Measurements from ENCODE around the gene VWF.

Gene VWF

DNA sequence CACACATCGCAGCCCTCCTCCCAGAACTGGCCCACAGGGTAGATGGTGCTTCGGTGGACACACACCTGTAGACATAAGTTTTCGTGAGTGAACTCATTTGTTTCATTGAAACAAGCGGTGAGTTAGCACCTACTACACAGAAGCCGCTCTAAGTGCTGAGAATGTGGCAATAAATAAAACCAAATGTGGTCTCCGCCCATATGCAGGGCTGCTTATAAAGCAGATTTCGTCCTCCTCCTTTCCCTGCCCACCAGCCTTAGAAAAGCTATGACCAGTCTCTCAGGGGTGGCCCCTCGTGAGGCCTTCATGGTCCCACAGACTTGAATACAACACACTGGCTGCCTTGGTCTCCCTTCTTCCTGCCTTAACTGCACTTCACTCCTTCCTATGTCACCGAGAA is 148.3 kb downstream of the VWF start:
- TF ChIP-seq GATA1 (IDR thresholded peaks at IDR 0.05; ENCODE audit: low read depth, low read length) = no peak
- TF ChIP-seq POLR2A (IDR thresholded peaks at IDR 0.05; ENCODE audit: low read length) = no peak

DNA sequence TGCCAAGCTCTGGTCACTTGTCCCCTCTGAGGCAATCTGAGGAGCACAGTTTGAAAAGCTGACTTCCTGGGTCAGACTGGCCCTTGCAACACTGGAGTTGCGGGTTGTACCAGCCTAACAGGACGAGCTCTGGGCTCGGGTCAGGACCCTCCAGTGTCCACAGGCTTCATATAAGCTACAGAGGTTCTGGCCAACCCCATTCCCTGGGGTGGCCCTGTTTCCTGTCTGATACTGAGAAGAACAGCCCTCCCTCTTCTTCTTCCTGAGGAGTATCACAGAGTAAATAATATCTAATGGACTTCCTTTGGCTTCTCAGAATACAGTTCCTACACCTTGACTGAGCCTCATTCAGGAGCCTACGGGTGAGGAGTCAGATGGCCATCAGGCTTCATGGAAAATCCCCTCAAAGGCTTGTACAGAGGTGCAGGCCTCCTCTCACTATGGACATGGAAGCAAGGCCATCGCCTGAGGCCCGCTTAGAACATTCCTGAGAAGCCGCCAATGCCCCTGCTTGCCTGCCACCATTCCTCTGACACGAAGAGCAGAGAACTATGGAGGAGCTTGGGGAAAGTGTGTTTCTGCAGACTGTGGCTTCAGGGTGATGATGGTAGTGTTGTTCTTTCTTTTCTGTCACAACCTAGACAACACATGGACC is 150.9 kb downstream of the VWF start:
- DNase-seq = no peak
- no peak for TF ChIP-seq POLR2A (IDR thresholded peaks at IDR 0.05; ENCODE audit: low read length)
- no peak for TF ChIP-seq GATA1 (IDR thresholded peaks at IDR 0.05; ENCODE audit: low read depth, low read length)

More for the DNA sequence above, 148.3 kb downstream of the VWF start:
- DNase-seq = no peak

DNA sequence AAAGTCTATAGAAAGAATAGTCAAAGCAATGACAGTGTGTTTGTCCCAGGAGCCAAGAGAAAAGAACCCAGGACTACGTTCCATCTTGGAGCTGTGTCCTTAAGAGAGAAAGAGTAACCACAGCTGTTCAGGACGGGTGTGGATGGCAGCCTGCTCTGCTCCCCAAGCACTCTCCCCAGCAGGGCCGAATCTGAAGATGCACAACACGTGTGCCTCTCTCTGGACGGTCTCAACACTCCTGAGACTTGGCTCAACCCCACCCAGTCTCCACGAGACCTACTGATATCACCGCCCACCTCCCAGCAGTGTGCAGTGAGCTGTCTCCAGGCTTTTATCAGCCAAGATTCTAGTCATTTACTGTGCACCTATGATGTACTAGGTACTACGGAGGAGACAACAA is 152.1 kb downstream of the VWF start:
- TF ChIP-seq POLR2A (IDR thresholded peaks at IDR 0.05; ENCODE audit: low read length) = no peak
- TF ChIP-seq GATA1 (IDR thresholded peaks at IDR 0.05; ENCODE audit: low read depth, low read length) = no peak
- DNase-seq = no peak

DNA sequence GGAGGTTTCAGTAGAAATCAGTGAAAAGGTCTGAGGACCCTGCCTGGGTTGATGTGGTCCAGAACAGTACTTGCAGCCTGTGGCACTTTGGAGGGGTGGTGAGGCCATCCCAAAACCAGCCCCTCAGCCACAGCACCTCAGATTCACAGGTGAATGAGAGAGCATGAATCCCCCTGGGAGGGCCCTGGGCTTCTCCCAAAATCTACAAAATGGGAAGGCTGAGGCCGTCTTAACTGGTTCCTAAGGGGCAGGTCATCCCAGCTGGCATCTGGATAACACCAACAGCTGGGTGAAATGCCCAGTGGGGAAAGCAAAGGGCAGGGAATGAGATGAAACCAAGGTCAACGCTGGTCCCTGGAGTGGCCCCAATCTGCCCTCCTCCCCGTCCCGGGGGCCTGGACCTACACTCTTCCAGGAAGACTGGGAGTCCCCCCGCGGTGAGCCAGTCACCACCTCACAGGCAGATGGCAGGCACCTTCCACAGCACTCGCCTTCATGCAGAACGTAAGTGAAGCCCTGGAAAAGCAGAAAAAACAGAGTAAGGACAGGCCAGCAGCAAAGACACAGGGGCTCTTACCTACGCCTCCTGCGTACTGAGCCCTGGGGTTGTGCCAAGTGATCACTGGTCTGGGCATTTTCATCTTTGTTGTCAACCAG is 153.1 kb downstream of the VWF start:
- no peak for TF ChIP-seq POLR2A (IDR thresholded peaks at IDR 0.05; ENCODE audit: low read length)
- no peak for TF ChIP-seq GATA1 (IDR thresholded peaks at IDR 0.05; ENCODE audit: low read depth, low read length)
- DNase-seq = no peak

DNA sequence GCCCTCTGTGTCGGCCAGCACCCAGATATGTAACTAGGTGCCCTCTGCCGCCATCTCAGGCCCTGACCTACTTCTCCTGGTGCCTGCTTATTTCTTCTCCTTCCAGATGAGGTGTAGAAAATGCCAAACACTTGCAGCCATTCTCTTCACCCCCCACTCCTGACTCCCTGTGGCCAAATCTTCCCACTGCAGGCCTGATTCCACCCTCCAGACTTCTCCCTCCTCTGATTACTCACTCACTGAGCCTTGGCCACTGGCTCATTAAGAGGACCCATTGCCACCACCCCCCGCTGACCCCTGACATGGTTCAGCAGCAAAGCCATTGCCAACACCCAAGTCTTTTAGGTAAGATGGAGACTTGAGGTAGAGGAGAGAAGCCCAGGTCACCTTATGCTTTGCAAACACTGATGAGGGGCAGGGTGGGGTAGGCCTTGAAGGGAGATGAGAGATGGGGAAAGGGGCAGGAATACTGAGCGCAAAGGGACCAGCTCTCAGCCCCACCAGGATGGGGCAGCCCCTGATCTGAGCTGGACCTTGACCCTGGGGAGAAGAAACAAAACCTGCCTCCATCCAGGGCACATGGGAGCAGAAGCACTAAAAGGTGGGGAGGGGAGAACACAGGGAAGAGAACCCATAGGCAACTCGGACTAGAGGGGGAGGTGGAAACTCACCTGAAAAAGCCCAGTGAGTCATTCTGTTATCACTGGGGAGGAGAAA is 154.3 kb downstream of the VWF start:
- DNase-seq = no peak
- TF ChIP-seq GATA1 (IDR thresholded peaks at IDR 0.05; ENCODE audit: low read depth, low read length) (no peak), POLR2A (IDR thresholded peaks at IDR 0.05; ENCODE audit: low read length) (no peak)

DNA sequence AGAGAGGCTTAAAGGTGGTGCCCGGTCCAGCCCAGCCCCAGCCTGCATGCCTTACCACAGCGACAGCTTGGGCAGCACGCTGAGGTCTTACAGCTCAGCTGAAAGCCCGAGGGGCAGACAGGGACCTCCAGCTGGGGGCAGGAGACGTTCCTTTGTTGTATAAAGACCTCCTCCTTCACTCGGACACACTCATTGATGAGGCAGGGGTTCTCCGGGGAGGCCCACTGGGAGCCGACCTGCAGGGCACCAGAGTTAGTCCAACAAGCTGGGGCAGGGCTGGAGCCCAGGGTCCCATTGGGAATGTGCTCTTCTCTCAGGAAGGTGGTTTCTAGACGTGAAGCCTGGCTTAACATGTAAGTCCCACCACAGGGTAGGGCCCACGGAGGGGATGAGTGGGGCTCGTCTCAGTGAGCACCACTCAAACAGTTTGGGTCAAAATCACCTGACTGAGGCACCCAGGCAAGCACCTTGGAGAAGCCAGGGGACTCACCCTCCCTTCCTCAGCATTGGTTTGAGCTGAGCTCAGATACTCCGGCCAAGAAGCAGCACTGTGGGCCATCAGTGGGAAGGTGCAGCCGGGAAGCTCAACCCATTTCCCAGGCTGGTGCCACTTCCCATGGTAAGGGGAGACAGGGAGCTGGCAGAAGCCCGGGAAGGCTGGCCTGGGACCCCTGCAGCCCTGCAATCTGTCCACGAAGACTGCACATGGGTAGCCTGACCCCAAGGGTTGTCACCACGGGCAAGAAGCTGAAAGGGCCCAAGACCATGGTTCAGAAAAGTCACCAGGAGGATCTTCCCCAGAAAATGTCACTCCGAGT is 155.1 kb downstream of the VWF start:
- DNase-seq = no peak
- no peak for TF ChIP-seq GATA1 (IDR thresholded peaks at IDR 0.05; ENCODE audit: low read depth, low read length)
- no peak for TF ChIP-seq POLR2A (IDR thresholded peaks at IDR 0.05; ENCODE audit: low read length)

DNA sequence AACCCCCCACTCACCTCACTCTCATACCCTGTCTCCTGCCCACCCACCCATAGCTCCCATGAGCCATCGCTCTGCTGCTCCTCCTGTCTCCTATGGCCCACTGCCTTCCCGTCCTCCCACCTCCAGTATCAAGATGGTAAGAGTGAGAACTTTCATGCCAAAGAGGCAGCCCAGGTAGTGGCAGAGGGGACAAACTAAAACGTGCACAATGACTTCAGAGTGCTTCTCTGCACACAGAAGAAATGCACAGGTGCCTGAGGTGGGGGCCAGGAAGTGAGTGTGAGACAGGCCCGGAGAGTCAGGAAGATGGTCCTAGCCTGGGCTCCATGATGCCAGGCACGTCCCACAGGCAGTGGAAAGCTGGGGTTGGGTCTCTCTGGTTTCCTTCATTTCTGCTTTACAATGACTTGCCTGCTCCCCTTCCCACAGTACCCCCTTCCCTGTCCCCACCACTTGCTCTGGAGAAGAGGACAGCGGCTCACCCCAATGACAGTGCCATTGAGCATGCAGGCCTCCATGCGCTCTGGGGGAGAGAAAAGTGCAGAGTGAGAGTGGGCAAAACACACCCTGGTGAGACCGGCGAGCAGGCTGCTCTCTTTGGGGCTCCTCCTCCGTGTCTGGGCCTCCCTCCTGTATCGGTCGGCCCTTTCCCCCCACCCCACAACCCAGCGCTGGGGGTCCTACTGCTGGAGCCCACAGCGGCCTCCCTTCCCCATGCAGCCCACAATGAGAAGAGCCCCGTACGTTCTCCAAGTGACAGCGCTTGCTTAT is 156.6 kb downstream of the VWF start:
- DNase-seq = no peak
- TF ChIP-seq POLR2A (IDR thresholded peaks at IDR 0.05; ENCODE audit: low read length) (no peak), GATA1 (IDR thresholded peaks at IDR 0.05; ENCODE audit: low read depth, low read length) (no peak)

DNA sequence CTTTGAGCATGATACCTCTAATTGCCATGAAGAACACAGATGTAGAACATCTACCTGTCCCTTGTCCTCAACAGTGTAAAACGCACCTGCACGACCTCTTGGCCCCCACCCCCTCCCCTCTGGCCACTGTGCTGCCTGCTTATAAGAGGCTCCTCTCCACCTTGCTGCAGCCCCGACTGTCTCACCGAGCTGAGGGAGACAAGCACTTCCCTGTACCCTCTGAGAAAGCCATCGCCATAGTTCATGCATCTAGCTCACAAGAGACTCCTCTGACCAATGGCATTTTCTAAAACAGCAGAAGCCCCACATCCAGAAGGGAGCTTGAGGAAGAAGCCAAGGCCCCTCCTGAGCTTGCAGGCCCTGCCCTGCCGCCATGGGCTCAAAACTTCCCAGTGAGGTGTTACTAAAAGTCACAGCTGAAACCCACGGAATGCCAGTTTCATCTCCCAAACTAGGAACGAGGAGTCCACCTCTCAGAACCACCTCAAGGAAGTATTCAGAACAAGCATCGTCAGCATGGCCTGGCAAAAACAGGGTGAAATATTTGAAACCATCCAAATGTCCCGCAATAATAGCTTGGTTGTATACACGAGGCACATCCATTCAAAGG is 157.9 kb downstream of the VWF start:
- DNase-seq = no peak
- TF ChIP-seq POLR2A (IDR thresholded peaks at IDR 0.05; ENCODE audit: low read length) (no peak), GATA1 (IDR thresholded peaks at IDR 0.05; ENCODE audit: low read depth, low read length) (no peak)

DNA sequence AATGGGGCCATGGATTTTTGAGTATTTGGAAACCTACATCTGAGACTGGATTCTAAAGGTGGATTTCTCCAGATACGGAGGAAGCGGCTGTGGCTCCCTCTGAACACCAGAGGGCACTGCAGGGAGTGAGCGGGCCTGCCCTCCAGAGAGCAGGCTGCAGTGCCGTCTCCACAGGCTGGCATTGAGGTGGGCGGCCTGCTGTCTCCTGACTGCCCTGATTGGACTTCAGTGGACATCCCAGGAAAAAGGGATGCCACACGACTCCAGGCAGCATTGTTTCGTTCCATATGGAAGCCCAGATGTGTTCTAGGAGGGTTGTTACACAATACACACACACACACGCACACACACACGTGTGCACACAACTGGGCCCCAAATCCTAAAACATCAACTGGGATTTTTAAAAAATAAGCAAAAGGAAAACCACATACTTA is 158.5 kb downstream of the VWF start:
- peak; percentile 10 to 48 for DNase-seq
- TF ChIP-seq GATA1 (IDR thresholded peaks at IDR 0.05; ENCODE audit: low read depth, low read length) (no peak), POLR2A (IDR thresholded peaks at IDR 0.05; ENCODE audit: low read length) (no peak)

DNA sequence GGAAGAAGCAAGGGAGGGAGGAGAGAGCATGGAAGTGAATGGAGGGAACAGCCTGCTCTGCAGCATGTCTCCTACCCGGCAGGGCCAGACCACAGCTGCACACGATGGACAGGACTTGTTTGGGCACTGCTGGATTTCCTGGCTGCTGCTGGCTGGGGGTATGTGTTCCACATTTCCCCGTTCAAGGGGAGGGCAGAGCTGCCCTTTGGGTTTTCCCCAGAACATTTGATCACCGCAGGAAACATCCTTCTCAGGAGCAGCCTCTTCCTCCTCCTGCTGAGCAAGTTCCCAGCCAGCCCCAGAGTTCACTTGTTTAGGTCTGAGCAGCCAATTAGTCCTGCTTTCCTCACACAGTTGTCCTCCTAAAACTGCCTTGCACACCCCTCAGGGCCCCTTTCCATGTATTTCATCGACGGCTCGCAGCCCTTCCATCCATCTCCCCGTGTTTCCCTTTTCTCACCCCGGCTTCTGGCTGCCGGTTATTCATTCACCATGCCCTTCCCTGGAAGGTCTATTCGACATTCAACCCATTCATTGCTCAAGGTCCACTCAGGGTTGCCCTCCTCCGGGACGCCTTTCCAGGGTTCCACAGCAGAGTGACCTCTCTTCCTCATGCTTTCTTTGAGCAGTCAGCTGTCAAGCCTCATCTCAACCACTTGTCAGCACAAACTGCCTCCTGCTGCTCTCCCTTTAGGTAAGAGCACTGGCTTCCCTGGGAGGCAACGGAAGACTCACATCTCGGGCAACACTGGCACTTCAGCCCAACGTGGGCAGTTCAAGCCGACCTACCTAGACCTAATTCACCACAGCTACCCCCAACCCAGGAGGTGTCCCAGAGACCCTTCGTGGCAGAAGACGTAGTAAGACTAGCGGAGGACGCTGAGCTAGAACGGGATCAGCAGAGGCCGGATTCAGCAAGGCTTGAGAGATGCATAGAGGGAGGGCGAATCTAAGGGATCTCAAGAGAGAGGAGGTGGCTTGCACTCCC is 159.3 kb downstream of the VWF start:
- no peak for TF ChIP-seq GATA1 (IDR thresholded peaks at IDR 0.05; ENCODE audit: low read depth, low read length)
- TF ChIP-seq POLR2A (IDR thresholded peaks at IDR 0.05; ENCODE audit: low read length) = no peak
- no peak for DNase-seq

DNA sequence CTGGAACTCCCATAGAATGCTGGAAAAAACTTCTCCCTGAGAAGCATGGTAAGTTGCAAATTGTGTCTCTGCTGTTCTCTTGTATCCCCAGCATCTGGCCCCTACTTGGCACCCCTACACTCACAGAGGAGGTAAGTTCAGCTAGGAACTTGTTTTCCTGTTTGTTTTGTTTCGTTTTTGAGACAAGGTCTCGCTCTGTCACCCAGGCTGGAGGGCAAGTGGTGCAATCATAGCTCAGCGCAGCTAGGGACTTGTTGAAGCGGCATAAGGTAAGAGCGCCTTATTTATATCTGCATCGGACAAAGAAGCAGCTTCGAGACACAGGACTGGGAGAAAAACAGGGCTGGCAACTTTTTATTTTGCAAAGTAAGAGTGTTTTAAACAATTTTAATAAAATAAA is 161.0 kb downstream of the VWF start:
- TF ChIP-seq POLR2A (IDR thresholded peaks at IDR 0.05; ENCODE audit: low read length) (no peak), GATA1 (IDR thresholded peaks at IDR 0.05; ENCODE audit: low read depth, low read length) (no peak)
- no peak for DNase-seq

DNA sequence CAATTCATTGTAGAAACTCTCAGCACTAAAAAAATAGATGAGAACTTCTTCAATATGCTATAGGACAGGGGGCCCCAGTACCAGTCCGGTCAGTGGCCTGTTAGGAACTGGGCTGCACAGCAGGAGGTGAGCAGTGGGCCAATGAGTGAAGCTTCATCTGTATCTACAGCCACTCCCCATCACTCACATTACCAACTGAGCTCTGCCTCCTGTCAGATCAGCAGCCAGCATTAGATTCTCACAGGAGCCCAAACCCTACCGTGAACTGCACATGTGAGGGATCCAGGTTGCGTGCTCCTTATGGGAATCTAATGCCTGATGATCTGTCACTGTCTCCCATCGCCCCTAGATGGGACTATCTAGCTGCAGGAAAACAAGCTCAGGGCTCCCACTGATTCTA is 163.7 kb downstream of the VWF start:
- TF ChIP-seq GATA1 (IDR thresholded peaks at IDR 0.05; ENCODE audit: low read depth, low read length) = no peak
- TF ChIP-seq POLR2A (IDR thresholded peaks at IDR 0.05; ENCODE audit: low read length) = no peak
- no peak for DNase-seq

Data from erythroblast (primary cell).